SW 1271 (cell line): Measurements from ENCODE around the gene RCSD1.
"Not testable (repeated sequence)": the region's sequence is repeated elsewhere in the genome, so short reads cannot be mapped to it uniquely, and the experiment has no call there.

Experiments used
- DNase-seq, 2 experiments: peaks; one replicate each; lab custom pipeline; 2025; lab: John Stamatoyannopoulos, UW

RCSD1 gene, protein sequence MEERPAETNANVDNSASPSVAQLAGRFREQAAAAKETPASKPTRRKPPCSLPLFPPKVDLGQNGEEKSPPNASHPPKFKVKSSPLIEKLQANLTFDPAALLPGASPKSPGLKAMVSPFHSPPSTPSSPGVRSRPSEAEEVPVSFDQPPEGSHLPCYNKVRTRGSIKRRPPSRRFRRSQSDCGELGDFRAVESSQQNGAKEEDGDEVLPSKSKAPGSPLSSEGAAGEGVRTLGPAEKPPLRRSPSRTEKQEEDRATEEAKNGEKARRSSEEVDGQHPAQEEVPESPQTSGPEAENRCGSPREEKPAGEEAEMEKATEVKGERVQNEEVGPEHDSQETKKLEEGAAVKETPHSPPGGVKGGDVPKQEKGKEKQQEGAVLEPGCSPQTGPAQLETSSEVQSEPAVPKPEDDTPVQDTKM

DNA sequence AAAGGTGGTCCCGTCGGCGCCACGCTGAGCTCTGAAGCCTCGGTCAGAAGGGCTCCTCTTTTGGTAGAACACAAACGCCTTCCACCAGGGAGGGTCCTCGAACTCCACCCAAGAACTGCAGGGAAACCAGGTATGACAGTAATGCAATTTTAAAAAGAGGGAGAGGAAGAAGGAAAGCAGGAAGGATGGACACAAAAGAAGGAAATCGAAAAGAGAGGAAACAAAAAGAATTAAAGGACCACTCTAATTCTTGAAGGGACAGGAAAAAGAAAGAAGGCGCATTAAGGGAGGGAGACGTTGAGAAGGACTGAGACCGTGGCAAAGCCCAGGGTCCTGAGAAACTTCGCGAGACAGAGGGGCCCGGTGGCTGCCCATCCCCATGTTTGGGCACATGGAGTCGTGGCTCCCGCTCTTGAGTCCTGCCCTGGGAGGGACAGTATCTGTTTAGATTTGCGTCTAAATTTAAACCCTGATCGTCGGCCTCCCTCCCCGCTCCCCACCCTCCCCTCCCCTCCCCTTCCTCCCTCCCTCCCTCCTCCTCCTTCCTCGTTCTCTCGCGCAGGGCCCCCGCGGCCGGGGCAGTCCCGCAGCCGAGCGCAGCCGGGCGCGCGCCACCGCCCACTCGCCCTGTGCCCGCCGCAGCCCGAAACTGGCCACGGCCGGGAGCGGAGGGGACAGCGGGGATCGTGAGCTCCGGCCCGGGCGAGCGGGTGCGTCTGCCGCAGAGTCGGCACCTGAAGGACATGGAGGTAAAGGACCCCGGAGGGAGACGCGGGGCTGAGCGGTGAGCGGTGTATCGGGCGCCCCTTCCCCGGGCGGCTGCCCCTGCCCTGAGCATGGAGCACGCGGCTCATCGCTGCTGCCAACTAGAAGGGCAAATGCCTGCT is at the start of gene RCSD1:
TSS of gene RCSD1 (plus strand) at position 552 of the 887 bp plus-strand sequence. CDS start at position 744, 192 bp downstream.
- DNase-seq, result no peak

DNA sequence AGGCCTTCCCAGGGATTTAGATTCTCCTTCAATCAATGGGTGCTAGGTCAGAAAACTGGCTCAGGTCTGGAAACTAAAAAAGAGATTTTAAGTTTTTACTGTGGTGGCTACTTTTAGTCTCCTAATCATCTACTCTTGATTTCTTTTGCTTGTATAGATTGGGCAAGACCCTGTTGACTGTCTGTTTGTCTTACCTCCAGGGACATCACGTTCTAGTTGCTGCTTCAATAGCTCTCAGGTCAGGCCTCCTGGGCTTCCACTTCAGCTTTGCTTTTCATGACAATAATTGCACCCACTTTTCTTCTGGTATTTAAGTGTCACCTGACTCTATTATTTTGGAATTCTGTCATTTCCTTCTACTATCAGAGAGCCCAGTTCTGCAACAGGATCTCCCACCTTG is 48.0 kb upstream of the RCSD1 start:
- no peak for DNase-seq

DNA sequence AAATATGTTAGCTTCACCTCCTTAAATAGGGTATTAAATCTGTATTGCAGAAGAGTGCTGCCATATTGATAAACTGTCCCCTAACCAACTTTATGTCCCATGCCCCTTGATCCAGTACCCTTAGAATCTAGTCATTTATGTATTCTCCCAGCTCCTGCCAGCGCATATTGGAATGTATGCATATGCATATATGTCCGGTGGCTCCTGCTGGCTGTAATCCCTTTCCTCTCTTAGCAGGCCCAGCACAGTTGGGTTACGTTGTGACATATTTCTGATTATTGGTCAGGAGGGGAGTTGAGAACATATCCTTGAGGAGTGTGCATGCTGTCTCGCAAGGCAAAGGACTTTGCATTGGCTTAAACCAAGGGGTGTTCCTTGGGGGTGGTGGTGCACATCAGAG is 47.3 kb upstream of the RCSD1 start:
- no peak for DNase-seq

DNA sequence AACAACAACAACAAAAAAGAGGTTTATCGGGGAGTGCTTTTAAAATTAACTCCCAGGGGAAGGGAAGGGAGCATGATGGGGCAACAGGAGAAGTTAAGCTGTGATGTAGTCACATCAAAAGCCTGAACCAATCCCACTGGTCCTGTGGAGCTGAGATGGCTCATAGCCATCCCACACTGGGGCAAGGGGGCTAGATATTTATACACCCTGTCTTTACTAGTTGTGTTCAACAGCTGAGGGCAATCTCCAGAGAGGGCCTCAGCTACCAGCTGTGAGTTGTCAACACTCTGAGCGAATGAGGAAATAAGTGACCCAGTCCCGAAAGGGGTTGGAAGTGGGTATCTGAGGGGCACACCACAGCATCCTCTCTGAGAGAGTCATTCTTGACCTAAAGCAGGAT is 45.5 kb upstream of the RCSD1 start:
- no peak for DNase-seq

DNA sequence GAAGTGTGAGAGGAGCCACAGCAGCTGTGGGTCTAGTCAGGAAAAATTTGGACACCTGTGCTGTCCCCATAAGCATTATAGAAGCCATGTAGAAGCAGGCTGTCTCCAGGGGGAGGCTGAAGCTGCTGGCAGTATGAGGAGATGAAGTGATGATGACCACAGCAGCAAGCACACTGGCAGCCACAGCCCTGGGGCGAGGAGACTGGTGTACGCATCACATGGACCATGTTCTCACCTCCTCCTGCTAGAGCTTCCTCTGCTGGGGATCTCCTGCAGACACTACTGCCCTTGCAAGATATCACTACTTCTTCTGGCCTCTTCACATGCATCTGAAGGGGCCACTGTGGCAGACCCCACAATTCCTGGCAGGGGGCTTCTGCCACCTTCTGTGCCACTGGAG is 42.7 kb upstream of the RCSD1 start:
- DNase-seq, result no peak

DNA sequence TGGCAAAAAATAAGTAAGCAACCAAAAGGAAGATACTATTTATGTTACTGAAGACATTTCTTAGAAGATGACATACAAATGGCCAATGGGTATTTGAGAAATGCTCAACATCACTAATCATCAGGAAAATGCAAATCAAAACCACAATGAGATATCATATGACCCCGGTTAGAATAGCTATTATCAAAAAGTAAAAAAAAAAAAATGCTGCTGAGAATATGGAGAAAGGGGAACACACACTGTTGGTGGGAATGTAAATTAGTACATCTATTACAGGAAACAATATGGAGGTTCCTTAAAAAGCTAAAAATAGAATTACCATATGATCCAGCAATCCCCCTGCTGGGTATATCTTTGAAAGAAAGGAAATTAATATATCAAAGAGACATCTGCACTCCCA is 42.2 kb upstream of the RCSD1 start:
- DNase-seq, result no peak

DNA sequence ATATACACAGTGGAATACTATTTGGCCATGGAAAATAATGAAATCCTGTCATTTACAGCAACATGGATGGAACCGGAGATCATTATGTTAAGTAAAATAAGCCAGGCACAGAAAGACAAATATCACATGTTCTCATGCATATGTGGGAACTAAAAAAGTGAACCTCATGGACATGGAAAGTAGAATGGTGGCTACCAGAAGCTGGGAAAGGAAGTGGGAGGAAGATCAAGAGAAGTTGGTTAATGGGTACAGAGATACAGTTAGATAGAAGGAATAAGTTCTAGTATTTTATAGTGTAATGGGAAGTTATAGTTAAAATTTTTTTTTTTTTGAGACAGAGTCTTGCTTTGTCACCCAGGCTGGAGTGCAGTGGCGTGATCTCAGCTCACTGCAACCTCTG is 41.7 kb upstream of the RCSD1 start:
- DNase-seq, result no peak

DNA sequence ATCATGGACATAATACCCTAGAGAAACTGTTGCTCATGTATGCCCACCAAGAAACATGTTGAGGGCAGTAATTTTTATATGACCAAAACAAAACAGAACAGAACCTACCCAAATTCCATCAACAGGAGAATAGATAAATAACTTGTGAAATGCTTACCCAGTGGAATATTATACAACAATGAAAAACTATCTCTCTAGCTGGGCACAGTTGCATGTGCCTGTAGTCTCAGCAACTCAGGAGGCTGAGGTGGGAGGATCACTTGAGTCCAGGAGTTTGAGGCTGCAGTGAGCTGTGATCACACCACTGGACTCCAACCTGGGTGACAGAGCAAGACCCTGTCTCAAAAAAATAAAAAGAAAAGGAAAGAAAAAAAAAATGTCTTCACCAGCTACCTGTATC is 37.6 kb upstream of the RCSD1 start:
- DNase-seq, result no peak

DNA sequence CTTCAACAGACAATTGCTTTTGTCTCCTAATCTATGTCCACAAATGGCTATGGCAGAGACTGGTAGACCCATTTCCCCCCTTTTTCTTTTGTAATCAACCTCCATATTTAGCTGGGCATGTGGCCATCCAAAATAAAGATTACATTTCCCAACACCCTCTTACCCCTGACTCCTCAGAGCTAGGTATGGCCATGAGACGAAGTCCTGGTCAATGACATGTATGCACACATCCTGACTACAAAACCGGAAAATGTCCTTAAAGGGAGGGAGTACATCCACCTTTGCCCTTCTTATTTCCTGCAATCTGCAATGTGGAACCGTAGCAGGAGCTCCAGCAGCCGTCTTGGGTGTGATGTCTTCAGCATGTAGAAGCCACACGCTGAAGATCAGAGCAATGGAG is 36.2 kb upstream of the RCSD1 start:
- DNase-seq, result no peak

DNA sequence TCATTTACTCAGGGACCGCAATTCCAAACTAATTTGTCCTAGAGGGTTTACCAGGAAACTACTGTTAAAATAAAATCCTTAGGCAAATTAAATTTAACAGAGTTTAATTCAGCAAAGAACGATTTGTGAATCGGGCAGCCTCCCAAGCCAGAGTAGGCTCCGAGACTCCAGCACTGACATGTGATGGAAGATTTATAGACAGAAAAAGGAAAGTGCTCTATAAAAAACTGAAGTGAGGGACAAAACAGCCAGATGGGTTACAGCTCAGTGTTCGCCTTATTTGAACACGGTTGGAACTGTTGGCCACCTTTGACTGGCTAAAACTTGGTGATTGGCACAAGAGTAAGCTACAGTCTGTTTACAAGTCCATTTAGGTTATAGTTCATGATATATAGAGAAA is 35.2 kb upstream of the RCSD1 start:
- DNase-seq, result no peak

DNA sequence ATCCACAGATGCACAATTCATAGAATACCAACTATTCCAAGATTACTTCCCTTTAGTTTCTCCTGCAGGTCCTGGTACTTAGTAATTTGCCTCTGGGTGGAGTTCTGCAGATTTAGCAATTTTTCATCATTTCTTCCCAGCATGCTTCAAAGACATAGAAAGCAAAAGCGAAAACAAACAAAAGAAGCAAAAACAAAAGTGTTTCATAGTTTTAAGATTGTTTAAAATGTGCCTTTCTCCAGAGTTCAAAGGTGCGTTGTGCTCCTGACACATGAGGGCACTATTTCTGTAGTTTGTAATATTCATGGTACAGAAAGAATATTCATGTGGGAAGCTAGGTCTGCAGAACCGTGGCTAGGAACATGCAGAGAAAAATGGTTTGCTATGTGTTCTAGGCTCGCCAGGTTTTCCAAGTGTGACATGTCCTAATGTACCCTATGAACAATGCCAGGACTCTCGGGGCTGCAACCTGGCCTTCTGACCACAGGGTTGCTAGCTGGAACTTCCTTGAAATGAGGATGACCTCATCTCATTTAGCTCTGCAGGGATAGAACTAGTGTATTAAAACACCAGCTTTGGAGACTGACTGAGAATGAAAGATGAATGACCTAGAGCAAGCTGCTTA is 30.0 kb upstream of the RCSD1 start:
- DNase-seq, result peak in 1 of 2 experiments; percentile 4

DNA sequence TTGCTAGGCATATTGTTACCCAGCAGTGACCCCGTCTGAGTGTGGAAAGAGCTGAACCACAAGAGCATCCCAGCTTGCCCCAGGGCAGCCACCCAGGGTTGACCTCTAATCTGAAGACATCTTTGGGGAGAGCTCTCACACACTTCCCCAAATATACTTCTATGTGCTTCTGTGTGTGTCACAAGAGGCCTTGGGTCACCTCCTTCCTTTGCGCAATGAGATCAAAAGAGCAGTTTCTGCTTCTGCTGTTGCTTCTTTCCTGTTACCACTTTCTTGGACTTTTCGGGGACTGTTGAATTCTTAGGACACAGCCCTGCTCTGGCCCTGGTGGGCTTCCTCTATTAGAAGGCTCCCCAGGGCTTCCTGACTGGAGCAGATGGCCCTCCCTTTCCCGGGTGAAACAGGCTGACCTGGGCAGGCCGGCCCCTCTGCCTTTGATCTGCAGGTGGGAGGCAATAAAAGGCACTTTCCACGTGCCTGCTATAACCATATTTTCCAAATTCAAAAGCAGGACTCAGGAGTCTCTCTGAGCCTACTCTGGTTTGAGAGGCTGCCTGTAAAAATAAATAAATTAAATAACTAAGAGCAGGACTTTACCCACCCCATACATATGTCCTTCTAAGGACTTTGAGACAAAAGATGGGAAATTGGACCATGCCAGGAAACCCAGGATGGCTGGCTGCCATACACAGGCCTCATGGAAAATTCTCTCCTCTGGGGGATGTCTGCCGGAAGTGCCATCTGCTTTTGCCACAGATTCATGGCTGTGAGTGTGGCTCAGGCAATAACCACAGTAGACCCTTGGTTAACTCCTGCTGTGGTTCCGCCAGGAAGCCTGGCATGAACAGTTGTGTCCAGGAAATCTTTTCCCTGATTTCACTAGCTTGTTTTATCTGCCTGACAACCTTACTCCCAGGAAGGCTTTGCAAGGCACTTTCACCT is 28.3 kb upstream of the RCSD1 start:
- no peak for DNase-seq

DNA sequence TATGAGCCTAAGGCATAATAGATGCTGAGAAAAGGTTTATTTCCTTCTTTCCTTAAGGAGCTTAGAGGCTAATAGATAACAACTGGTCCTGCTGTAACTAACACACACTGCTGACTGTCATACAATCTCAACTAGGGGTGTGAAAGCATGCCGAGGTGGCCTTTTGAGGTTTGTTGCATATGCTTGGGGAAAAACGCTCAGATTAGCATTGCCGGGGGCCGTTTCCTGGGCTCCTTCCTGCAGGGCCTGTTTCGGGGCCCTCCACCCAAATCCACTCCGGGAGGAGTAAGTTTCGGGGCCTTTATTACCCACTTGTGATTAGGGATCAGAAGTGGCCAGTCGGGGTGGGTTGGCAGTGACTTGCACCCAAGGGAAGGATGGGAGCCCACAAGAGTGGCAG is 27.2 kb upstream of the RCSD1 start:
- DNase-seq, result no peak

DNA sequence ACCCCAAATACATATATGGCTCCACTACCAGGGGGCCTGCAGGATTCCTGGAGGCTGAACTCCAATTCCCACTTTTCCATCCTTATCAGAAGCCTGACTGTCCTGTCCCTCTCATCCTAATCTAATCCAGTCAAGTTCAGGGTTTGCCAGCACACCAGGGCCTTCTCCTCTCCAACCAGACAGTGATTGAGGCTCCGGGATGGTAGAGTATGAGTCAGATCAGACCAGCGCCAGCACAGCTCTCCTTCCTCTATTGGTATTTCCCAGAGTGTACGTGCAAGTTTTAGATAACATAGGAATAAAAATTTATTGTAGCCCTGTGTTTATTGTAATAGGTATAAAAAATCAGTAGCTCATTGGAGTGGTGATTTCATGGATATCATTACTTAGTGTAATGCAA is 24.5 kb upstream of the RCSD1 start:
- DNase-seq, result no peak

DNA sequence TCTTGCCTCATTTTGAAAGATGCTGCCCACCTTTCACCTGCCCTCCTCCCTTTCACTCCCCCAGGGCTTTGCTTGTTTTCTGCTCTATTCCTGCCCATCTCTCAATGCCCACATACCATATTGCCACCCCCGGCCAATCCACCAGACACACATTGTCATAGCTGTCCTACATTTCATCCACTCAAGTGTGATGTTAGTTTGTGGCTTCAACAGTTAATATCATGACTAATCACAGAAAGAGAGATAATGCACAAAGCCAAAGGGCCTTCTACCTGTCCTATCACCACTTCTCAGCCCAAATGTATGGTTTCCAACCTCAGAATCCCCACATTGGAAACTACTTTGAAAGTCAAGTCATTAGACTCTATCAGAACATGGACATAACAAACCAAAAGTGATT is 18.0 kb upstream of the RCSD1 start:
- no peak for DNase-seq

DNA sequence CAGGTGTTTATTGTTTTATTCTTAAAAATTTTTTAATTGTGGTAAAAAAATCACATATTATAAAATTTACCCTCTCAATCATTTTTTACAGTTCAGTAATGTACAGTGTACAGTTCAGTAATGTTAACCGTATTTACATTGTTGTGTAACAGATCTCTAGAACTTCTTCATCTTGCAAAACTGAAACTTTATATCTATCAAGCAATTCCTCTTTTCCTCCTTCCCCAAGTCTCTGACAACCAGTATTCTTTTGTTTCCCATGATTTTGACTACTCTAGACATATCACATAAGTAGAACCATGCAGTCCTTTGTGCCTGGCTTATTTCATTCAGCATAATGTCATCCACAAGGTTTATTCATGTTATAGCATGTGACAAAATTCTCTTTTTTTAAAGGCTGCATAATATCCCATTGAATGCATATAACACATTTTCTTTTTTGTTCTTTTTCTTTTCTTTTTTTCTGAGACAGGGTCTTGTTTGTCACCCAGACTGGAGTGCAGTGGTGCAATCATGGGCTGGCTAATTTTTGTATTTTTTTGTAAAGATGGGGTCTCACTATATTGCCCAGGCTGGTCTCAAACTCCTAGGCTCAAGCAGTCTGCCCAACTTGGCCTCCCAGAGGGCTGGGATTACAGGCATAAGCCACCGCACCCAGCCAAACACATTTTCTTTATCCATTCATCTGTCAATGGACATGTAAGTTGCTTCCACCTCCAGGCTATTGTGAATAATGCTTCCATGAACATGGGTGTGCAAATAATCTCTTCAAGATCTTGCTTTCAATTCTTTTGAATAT is 17.2 kb upstream of the RCSD1 start:
- no peak for DNase-seq

DNA sequence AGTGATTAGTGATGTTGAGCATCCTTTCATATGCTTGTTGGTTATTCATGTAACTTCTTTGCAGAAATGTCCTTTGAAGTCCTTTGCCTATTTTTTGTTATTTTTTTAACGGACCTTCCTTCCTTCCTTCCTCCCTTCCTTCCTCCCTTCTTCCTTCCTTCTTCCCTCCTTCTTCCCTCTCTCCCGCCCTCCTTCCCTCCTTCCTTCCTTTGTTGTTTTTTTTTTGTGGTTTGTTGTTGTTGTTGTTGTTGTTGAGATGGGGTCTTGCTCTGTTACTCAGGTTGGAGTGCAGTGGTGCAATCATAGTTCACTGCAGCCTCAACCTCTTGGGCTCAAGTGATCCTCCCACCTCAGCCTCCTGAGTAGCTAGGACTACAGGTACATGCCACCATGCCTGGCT is 16.0 kb upstream of the RCSD1 start:
- not testable (repeated sequence) for DNase-seq

DNA sequence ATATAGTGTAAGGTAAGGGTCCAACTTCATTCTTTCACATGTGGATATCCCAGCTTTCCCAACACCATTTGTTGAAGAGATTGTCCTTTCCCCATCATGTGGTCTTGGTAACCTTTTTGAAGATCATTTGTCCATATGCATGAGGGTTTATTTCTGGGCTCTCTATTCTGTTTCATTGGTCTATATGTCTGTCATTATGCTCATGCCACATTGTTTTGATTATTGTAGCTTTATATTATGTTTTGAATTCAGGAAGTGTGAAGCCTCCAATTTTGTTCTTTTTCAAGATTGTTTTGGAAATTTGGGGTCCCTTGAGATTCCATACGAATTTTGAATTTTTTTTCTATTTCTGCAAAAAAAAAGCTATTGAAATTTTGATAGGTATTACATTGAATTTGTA is 15.2 kb upstream of the RCSD1 start:
- no peak for DNase-seq

DNA sequence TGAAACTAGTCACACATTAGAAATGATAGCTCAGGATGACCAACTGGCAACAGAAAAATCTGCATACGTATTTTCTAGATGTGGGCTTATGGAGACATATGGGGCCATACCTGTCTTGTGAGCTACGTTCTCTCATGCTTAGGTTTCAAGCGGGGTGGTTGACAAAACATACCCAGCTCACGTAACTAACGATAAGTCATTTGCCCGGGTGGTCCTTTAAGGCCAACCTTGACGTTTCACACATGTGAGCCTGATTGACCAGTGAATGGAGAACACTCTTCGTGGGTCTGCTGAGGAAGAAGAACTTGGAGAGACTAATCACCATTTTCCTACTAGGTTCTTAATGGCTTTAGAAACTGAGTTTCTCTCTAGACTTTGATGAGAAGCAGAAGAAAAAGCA is 13.5 kb upstream of the RCSD1 start:
- no peak for DNase-seq
